Right renal pelvis (tissue), 4 donors: ENCODE results near the gene RCAN2. TPM values are rescaled to one million over a fixed set of nuclear protein-coding genes. Genes with fewer than 3 reads are reported as not detected.

Experiments
- DNase-seq, 4 donors: peaks; one replicate each; pipeline ENCODE4 v3.0.0-alpha.2; 2013; ENCODE audit warnings: low read depth in 4 of 4, low spot score in 3 of 4, missing footprints in 1 of 4
- polyA plus RNA-seq, 4 donors: library from polyadenylated mRNA; unstranded; fragments of 120-200 nt; gene quantifications; one replicate each; pipeline ENCODE4 v1.2.1, GENCODE V29; 2013; ENCODE audit not compliant: insufficient read length in 4 of 4

RCAN2 gene
- polyA plus RNA-seq, 4 donors, result 23.7 to 31.3 (median 28.1) TPM

DNA sequence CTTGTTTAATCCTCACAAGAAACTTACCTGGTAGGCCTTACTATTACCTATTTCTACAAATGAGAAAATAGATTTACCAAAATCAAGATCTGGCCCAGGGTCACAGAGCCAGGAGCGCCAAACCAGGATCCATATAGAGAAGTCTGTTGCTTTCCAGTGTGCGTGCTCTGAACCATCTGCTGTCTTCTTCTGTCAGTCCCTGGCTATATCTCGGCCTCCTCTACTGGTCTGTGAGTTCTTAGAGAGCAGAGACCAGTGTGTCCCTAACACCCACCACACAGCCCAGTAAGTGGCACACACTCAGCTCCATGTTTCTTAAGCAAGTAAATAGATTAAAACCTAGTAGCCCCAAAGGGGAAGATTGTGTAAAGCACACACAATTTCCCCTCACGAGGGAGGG lies 301.5 kb downstream of the RCAN2 start:
- no peak for DNase-seq

GRCh38 chr6:46186583-46186982 lies 304.7 kb downstream of the RCAN2 start:
- DNase-seq, result no peak

- DNase-seq, result no peak
These were observed 307.1 kb downstream of the RCAN2 start for GRCh38 chr6:46184114-46184513.

DNA sequence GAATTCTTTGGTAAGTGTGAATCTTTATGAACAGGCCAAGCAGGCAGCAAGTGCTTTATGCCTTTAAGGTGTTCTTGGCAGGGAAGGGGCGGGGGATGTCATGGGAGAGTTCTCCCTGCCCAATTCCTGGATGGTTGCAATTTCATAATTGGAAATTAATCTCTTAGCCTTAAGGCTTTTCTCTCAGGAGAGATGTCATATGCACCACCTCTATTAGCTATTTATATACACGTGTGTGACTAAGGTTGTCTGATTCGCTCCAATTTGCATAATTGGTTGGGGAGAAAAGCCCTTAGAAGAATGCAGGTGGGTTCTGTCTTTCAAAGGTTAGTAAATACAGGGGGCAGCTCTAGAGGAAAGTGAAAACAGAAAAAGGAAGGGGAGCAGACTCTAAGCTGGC lies 315.3 kb downstream of the RCAN2 start:
- no peak for DNase-seq

DNA sequence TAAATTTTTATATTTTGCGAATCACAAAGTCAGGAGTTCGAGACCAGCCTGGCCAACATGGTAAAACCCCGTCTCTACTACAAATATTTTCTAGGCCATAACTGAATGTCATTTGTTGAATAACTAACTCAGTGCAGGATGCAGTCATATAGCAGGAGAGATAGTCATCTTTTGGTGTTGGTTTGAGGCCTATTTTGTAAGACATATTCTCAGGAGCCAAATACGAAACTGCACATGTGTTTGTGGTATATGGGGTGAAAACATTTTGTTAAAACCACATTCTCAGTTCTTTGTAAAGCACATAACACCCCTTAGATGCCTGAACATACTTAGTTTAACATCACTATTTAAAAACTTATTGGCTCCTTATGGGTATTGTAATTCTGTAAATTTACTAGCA lies 315.8 kb downstream of the RCAN2 start:
- no peak for DNase-seq

- DNase-seq, result no peak
These were observed 316.3 kb downstream of the RCAN2 start for GRCh38 chr6:46174904-46175303.

- no peak for DNase-seq
These were observed 319.1 kb downstream of the RCAN2 start for GRCh38 chr6:46172176-46172575.

Other genes starting within 250 kb of the RCAN2 start
- 10 to 100 TPM in 1 of 4 donors, 1 to 10 TPM in 3; 7.4 to 10.2 (median 8.9) TPM for gene CYP39A1, start 161.4 kb upstream of the RCAN2 start, polyA plus RNA-seq
- 10 to 100 TPM; 32.1 to 41.8 (median 34.0) TPM for gene SLC25A27, start 161.5 kb upstream of the RCAN2 start, polyA plus RNA-seq
- 1 to 10 TPM in 3 of 4 donors, under 1 TPM in 1; 0.90 to 4.9 (median 1.7) TPM for gene TDRD6, start 196.4 kb upstream of the RCAN2 start, polyA plus RNA-seq
- gene PLA2G7, start 243.9 kb upstream of the RCAN2 start, polyA plus RNA-seq, result 1 to 10 TPM; 2.6 to 3.1 (median 3.1) TPM